ENCODE data around the gene PRDM16. TPM values are rescaled to one million over a fixed set of nuclear protein-coding genes. Genes with fewer than 3 reads are reported as not detected.
"Not testable (repeated sequence)": the region's sequence is repeated elsewhere in the genome, so short reads cannot be mapped to it uniquely, and the experiment has no call there.

PRDM16 gene
- total RNA-seq, 1 donor: 19.9 TPM

GRCh38 chr1:3268281-3268680 is 199.3 kb downstream of the PRDM16 start:
- DNase-seq (ENCODE audit: low read depth in 2 of 3, low spot score in 2 of 3): no peak

GRCh38 chr1:3270403-3271245 is 201.6 kb downstream of the PRDM16 start:
- no peak for DNase-seq (ENCODE audit: low read depth in 2 of 3, low spot score in 2 of 3)

- DNase-seq (ENCODE audit: low read depth in 2 of 3, low spot score in 2 of 3): no peak
Observed at GRCh38 chr1:3271866-3272265, 202.9 kb downstream of the PRDM16 start.

GRCh38 chr1:3272321-3273045 is 203.5 kb downstream of the PRDM16 start:
- no peak for DNase-seq (ENCODE audit: low read depth in 2 of 3, low spot score in 2 of 3)

GRCh38 chr1:3273447-3273846 is 204.4 kb downstream of the PRDM16 start:
- DNase-seq (ENCODE audit: low read depth in 2 of 3, low spot score in 2 of 3): no peak

- no peak for DNase-seq (ENCODE audit: low read depth in 2 of 3, low spot score in 2 of 3)
Observed at GRCh38 chr1:3274972-3275371, 206.0 kb downstream of the PRDM16 start.

- no peak for DNase-seq (ENCODE audit: low read depth in 2 of 3, low spot score in 2 of 3)
Observed at GRCh38 chr1:3275471-3276340, 206.7 kb downstream of the PRDM16 start.

GRCh38 chr1:3276341-3276800 is 207.4 kb downstream of the PRDM16 start:
- no peak for DNase-seq (ENCODE audit: low read depth in 2 of 3, low spot score in 2 of 3)

GRCh38 chr1:3277011-3277471 is 208.0 kb downstream of the PRDM16 start:
- no peak for DNase-seq (ENCODE audit: low read depth in 2 of 3, low spot score in 2 of 3)

GRCh38 chr1:3277623-3278022 is 208.6 kb downstream of the PRDM16 start:
- no peak for DNase-seq (ENCODE audit: low read depth in 2 of 3, low spot score in 2 of 3)

- DNase-seq (ENCODE audit: low read depth in 2 of 3, low spot score in 2 of 3): no peak
Observed at GRCh38 chr1:3278416-3279181, 209.6 kb downstream of the PRDM16 start.

GRCh38 chr1:3279182-3279470 is 210.1 kb downstream of the PRDM16 start:
- DNase-seq (ENCODE audit: low read depth in 2 of 3, low spot score in 2 of 3): no peak

- DNase-seq (ENCODE audit: low read depth in 2 of 3, low spot score in 2 of 3): no peak
Observed at GRCh38 chr1:3281735-3282134, 212.7 kb downstream of the PRDM16 start.

GRCh38 chr1:3282186-3282585 is 213.2 kb downstream of the PRDM16 start:
- no peak for DNase-seq (ENCODE audit: low read depth in 2 of 3, low spot score in 2 of 3)

- no peak for DNase-seq (ENCODE audit: low read depth in 2 of 3, low spot score in 2 of 3)
Observed at GRCh38 chr1:3282656-3283430, 213.8 kb downstream of the PRDM16 start.

GRCh38 chr1:3283849-3284248 is 214.8 kb downstream of the PRDM16 start:
- peak in 2 of 3 donors; percentile 38 to 62 for DNase-seq (ENCODE audit: low read depth in 2 of 3, low spot score in 2 of 3)

GRCh38 chr1:3284691-3285090 is 215.7 kb downstream of the PRDM16 start:
- no peak for DNase-seq (ENCODE audit: low read depth in 2 of 3, low spot score in 2 of 3)

- DNase-seq (ENCODE audit: low read depth in 2 of 3, low spot score in 2 of 3): no peak
Observed at GRCh38 chr1:3285106-3285740, 216.2 kb downstream of the PRDM16 start.

- DNase-seq (ENCODE audit: low read depth in 2 of 3, low spot score in 2 of 3): not testable (repeated sequence)
Observed at GRCh38 chr1:3287095-3287494, 218.1 kb downstream of the PRDM16 start.
